Measurements from ENCODE around the gene KIRREL1.

Gene KIRREL1

DNA sequence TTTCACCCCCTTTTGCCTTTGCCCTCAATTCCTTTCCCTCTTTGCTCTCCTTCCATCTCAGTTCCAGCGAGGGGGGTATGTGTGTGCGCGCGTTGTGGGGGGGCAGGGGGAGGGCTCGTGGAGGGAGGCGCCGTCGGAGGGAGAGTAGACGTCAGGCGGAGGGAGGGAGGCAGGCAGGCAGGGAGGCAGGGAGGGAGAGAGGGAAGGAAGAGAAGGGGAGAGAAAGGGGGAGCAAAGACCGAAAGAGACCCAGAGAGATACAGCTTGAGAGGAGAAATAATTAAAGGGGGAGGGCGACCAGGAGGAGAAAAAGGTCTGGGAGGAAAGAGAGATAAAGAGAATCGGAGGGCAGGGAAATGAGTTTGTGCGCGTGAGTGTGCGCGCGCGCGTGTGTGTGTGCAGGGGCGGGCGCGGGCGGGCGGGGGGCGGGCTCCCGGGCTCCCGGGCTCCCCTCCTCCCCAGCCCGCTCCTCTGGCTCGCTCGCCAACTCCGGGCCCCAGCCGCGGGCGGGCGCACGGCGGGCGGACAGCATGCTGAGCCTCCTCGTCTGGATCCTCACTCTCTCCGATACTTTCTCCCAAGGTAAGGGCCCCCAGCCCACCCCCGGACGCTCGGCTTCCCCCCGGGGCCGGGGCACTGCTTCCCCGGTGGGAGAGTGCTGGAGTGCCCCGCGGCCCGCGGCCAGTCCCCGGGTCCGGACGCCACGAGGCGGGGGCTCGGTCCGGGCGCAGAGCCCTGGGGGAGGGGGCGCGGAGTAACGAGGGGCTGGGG lies at the start of gene KIRREL1:
TSS of gene KIRREL1 (plus strand) at position 499 of the 771 bp plus-strand sequence. CDS start at position 531, 32 bp downstream.
- DNase-seq (ENCODE audit: low spot score) = peak; percentile 18

DNA sequence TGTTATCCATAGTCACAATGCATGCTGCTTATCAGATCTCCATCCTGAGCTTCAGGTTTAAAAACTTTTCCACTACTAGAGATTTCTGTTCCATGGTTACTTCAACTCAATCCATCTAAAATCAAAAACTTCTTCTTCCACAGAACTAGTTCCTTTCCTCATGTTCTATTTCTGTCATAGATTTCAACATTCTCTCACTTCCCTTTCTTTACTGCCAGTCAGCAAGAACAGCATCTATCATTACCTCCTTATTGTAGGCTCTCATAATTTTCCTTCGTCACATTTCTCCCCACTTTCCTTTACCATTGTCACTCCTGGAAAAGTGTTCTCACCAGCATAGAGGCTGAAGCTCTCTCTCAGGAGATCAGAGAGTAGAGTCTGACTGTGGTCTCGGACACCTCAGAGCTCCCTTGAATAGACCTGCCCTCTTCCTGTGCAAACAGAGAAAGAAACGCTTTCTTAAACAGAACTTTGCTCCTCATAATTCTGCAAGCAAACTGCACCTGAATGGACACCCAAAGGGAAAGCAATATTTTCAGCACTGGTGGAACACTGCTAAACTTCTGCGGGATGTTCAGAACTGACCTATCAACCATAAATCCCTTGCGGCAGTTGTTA lies 48.7 kb upstream of the KIRREL1 start:
- peak; percentile 17 for DNase-seq (ENCODE audit: low spot score)

DNA sequence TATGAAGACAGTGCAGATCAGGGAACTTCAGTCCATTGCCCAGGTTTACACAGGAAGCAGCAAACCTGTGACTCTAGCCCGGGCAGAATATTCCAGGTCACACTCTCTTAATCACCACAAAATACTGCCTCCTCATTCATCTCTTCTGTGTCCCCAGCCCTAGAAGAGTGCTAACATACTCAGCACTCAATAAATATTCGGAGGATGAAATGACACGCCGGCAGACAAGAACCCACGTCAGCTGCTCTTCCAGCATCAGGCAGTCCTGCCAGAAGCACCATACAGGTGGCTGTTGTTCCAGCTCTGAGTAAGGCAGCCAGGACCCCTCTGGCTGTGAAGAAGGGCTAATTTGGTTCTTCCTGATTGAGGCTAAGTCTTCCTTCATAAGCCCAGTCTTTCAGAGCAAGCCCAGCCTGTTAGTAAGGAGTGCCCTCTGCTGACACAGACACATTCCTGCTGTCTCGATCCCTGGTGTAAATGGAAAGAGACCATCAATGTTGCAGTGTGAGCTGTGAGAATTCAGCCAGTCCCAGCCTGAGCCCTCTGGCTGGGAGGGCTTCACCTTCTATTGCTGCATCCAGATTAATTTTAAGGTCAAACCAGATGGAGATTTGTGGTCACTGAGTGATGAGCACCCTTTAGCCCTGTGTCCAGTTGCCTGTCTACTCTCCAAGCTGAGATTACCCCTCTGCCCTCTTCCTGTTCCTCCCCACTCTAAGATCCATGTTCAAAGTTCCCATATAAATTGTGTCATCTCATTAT lies 45.0 kb upstream of the KIRREL1 start:
- peak; percentile 84 for DNase-seq (ENCODE audit: low spot score)

DNA sequence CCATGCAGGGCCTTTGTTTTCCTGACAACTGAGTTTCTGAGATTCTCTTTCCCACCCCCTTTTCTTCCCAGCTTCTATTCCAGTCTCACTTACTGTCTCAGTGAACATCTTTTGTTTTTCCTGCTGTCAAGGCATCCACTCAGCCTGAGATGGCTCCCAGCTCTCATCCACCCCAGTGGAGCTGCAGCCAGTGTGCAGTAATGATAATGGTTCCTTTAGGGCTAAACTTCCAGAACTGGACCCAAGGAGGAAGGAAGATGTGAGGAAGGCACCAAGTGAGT lies 44.4 kb upstream of the KIRREL1 start:
- DNase-seq (ENCODE audit: low spot score) = no peak

DNA sequence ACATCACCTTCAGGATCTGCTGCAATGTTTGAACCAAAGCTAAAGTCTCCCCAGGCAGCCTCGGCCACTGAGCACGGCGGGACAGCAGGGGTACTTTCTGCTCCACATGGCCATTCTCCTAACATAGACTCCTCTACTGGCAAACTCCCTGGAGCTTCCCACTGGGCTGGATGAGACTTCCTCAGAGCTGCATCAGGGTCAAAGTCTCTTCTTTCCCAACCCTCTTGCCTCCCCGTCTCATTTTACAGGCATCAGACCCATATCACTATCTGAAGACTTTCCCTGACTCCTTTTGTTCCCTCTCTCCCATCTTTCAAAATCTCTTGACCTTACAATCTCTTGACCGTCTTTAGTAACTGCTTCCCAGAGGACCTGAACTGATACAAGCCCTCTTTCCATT lies 42.2 kb upstream of the KIRREL1 start:
- DNase-seq (ENCODE audit: low spot score) = no peak

DNA sequence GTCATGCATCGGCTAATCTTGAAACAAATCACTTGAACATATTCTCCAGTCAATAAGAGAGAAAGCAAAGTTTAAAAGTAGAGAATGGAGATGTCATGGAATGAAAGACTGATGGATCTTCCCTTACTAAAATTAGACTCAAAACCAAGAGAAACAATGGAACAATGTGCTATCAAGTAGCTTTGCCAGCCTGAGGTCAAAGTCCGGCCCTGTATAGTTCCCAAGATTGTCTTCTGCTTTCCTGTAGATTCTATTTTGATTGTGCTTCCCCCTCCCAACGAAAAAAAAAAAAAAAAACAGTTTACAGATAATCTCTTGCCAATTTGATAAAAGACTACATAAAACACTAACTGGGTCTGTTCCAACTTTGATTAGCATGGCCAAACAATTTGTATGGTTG lies 40.8 kb upstream of the KIRREL1 start:
- DNase-seq (ENCODE audit: low spot score) = no peak

DNA sequence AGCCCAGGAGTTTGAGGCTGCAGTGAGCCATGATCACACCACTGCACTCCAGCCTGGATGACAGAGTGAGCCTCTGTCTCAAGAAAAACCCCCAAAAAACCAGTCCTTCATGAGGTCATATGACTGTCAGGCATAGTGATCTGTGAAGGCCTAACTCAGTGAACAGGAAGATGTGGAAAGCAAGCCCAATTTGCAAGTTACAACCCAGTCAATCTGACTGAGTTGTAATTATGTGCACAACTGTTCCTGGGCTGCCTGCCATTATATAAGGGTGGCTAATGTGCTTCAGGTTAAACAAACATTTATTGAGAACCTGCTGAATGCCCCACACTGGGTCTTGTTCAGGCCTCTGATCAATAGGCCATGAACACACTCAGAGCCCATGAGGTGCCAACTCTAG lies 38.2 kb upstream of the KIRREL1 start:
- no peak for DNase-seq (ENCODE audit: low spot score)

DNA sequence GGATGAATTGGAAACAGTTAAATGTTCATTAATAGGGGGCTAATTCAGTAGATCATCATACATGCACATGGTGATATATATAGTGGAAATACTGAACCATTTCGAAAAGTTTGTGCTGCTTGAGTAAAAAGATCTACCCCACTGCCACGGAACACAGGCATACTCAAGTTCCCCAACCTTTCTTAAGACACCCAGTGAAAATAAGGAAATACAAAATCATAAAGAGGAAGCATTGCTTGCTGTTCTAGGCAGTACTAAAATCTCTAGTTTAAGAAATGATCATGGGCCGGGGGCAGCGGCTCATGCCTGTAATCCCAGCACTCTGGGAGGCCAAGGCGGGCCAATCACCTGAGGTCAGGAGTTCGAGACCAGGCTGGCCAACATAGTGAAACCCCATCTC lies 37.6 kb upstream of the KIRREL1 start:
- DNase-seq (ENCODE audit: low spot score) = peak; percentile 25

DNA sequence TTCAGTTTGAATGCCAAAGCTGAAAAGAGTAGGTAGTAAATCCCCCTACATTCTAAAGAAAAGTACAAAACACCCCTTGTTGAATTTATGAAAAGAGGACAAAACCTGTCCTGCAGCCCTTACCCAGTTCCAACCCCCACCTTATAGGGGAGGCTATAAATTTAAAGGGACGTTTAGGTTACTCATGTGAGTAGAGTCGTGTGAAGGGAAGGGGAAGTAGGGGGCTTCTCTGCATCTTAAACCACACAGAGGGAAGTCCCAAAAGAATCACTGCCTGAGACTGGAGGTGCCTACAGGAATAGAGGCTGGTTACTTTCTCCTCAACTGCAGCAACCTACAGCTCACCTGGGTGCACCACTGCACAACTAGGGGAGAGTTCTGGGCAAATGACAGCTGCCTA lies 36.7 kb upstream of the KIRREL1 start:
- DNase-seq (ENCODE audit: low spot score) = no peak

DNA sequence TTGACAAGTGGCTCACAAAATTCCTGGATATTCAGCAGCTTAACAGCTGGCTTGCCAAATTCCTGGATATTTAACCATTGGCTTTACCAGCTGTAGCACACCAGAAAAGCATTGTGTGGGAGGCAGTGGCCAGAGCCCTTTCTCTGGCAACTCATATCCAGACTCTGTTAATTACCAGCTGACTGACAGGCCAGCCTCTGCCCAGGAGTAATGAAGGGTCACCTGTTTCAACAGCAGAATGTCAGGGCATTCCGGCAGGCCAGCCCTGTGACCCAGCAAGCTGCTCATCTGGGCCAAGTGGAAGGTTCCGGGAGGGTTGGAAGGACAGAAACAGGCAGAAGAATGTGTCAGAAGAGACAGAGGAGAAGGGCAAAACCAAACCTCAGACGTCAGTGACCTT lies 35.2 kb upstream of the KIRREL1 start:
- no peak for DNase-seq (ENCODE audit: low spot score)

DNA sequence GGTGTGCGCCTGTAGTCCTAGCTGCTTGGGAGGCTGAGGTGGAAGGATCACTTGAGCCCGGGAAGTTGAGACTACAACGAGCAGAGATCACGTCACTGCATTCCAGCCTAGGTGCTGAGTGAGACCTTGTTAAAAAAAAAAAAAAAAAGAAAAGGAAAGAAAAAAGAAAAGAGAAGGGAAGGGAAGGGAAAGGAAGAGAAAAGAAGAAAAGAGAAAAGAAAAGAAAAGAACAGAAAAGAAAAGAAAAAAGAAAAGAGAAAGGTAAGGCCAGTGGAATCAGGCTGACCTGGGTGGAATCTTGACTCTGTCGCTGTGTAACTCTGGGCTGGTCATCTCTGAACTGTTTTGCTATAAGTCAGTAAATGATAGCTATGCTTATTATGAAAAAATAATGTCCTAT lies 33.7 kb upstream of the KIRREL1 start:
- DNase-seq (ENCODE audit: low spot score) = no peak

DNA sequence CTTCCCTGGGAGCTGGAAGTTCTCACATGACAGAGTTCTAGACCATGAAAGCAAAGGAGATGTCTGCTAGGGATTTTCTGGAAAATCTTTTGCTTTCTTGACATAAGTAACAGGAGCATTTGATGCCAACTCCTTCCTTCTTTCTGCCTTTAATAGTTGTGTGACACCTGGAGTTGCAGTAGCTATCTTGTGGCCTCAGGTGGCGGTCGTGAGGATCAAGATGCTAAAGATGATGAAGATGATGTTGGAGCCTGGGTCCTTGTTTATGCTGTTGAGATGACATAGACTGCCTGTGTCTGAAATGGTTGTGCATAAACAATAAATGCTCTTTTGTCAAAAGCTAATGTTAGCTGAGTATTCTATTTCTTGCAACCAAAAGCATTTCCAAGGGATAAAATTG lies 32.7 kb upstream of the KIRREL1 start:
- DNase-seq (ENCODE audit: low spot score) = no peak

DNA sequence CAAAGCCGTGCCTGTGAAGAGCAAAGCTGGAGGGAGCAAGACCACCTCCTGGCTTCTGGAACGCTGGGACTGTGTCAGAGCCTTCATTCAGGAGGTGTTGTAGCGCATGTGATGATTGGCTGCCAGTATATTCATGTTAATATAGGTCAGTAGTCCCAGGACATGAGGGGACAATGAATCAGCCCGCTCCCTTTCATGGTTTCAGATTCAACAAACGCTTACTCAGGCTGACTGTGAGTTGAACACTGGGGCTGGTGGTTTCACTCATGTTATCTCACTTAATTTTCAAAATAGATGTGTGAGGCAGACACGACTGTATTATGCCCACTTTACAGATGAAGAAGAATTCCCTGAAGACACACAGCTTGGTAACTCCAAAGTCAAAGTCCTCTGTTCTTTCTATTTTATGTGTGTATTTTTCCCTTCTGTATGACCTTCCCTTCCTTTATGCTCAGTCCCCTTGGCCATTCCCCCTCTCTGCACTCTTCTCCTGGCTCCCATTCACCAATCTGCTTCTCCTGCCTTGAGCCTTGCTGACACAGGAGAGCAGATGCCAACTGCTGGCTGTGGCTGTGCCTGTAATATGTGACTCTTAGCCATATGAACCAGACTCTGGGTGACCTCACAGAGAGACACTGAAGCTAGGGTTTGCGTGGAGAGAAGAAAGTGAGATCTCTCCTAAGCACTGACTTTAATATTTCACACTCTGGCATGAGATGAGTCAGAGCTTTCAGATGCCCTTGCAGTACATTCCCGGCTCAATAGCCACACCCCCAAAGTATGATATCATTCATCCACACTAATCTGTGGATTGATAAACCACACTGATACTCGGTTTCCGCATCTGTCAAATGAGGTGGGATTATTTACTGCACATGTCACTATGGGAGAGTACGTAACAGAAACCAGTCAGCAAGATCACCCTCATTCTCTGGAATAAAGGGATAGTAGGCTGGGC lies 31.4 kb upstream of the KIRREL1 start:
- no peak for DNase-seq (ENCODE audit: low spot score)

DNA sequence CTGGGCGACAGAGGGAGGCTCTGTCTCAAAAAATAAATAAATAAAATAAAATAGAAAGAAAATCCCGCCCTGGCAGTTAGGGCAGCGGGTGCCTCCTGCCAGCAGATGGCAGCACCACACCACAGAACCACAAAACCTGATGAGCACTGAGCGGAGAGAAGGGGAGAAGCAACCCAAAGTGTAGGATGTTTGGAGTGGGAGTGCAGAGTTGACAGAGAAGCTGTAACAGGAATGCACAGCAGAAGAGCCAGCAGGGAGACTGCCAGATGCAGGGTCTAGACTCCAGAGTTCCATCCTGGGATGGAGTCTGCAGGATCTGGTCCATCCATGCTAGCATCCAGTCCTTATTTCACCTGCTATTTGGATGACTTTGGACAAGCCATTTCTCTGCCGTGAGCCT lies 29.7 kb upstream of the KIRREL1 start:
- peak; percentile 86 for DNase-seq (ENCODE audit: low spot score)

DNA sequence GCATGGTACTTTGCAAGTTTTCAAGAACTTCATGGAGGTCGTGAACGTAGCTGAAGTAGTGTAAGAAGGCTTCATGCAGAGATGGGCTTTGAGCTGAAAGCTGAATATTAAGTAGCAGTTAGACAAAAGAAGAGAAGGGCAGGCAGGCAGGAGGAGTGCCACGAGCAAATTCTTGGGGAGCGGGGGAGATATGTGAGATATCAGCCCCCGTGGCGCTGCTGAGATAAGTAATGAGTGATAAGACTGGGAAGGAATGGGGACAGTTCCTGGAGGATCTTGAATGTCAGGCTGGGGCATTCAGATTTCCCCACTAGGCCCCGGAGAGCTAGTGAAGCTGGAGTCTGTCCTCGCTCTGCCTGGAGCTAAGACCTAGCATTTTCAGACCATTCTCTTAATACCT lies 27.9 kb upstream of the KIRREL1 start:
- DNase-seq (ENCODE audit: low spot score) = no peak

DNA sequence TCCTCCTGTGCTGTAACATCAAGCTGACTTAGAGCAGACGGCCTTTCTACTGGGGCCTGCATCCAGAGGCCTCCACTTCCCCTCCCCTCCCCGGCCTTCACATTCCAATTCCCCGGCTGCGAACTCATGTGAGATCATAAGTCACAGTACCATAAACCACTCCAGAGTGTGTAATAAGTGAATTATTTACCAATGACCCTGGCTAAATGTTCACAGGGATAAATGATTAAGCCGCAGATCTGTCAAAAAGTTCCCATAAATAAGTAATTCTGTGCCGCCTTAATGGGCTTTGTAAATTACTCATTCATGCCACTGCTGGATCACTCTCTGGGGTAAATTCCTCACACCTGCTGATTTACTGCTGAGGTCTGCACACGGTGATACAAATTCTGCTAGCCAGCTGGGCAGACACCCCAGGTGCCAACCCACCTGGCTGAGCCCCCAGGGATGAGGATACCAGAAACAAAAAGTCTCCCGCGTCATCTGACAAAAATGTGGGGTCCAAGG lies 27.4 kb upstream of the KIRREL1 start:
- no peak for DNase-seq (ENCODE audit: low spot score)

DNA sequence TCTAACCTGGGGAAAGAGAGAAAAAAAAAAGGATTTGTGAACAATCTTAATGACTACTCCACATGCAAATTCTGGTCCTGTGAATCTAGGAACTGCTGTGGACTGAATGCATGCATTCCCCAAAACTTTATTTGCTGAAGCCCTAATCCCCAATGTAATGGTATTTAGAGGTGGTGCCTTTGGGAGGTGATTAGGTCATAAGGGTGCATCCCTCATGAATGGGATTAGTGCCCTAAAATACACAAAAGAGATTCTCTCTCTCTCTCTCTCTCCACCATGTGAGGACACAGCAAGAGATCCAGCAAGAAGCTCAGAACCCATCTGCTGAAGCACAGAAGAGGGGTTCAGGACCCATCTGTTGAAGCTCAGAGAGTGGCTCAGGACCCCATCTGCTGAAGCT lies 26.2 kb upstream of the KIRREL1 start:
- no peak for DNase-seq (ENCODE audit: low spot score)

DNA sequence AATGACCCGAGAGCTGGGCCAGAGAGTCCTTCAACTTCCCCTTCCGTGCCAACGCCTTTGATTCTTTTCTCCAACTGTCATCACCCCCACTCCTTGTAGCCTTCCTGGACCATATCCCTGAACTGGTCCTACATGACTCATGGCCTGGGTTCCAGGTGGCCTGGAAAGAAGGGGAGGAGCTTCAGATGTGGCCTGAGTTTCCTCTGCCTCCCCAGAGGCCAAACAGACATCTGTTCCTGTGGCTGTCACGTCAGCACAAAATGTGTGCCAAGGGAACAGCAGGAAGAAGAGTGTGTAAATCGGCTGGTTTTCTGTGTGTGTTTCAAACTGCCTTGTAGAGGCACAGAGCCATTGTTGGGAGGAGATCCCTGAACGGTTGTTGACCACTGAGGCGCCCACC lies 24.9 kb upstream of the KIRREL1 start:
- DNase-seq (ENCODE audit: low spot score) = no peak

DNA sequence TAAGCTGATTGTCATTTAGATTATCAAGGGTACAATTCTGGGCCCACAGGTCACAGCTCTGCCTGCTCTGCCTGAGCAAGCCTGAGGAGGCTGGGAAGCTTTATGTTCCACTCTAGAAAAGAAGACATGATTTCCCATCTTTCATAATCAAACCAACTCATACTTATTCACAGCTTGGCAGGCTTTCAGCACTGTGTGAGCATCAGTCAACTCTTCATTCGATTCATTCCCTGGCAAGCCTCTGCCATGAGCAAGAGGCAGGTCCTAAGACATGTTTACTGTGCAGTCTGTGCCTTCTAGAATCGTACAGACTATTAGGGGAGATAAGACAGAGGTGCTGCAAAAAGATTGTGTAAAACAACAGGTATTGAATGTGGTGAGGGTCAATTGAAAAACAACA lies 24.5 kb upstream of the KIRREL1 start:
- DNase-seq (ENCODE audit: low spot score) = peak; percentile 29

DNA sequence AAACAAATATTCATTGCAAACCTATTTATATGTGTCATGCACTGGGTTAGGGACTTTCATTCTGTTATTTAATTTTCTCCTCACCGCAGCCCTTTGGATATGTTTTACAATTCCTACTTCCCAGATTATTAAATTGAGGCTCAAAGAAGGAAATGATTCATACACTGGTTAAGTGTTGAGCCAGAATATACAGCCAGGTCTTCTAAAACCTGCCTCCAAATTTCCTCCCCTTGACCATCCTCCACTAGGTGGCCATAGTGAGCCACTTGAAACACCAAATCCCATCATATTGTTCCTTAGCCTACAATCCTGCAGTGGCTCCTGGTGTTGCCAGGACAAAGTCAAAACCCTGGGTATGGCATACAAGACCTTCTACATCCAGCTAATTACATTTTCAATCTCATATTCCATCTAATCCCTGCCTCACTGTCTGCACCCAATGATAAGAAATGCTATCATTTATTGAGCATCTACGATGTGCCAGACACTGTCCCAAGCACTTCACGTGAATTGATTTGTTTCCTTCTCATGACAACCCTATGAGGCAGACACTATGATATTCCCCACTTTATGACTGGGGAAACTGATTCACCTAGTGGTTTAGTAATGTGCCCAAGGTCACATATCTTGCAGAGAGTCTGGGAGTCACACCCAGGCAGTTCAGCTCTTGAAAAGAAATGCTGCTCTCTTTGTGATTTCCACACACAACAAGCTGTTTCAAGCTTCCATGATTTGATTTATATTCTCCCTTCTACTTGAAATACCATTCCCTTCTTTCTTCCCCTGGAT lies 23.6 kb upstream of the KIRREL1 start:
- DNase-seq (ENCODE audit: low spot score) = peak; percentile 15

DNA sequence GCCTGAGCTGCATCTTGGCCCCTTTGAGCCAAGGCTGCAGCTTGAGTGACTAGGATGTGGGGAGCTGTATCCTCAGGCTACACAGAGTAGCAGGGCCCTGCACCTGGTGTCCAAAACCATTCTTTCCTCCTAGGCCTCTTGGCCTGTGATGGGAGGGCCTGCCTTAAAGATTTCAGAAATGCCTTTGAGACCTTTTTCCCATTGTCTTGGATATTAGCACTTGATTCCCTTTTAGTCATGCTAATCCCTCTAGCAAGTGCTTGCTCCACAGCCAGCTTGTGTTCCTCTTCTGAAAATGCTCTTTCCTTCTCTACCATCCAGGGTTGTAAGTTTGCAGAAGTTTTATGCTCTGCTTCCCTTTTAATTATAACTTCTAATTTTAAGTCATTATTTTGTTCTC lies 21.7 kb upstream of the KIRREL1 start:
- no peak for DNase-seq (ENCODE audit: low spot score)
